Measurements from ENCODE around the gene SBF2.
"Not testable (repeated sequence)": the region's sequence is repeated elsewhere in the genome, so short reads cannot be mapped to it uniquely, and the experiment has no call there.

Gene SBF2

GRCh38 chr11:10117709-10118351, 176.2 kb downstream of the SBF2 start:
- no peak overlapping the region for H3K27ac Mint-ChIP-seq
- no peaks in the 10 kb centered on the region for H3K27me3 Mint-ChIP-seq
- no peak overlapping the region for H3K4me3 Mint-ChIP-seq
- no peaks in the 10 kb centered on the region for H3K9me3 Mint-ChIP-seq (ENCODE audit: low read depth)
- no peaks in the 10 kb centered on the region for H3K4me1 Mint-ChIP-seq (ENCODE audit: low read depth)
- peaks cover 11% of the 10 kb centered on the region for H3K36me3 Mint-ChIP-seq

GRCh38 chr11:10116588-10116987, 177.4 kb downstream of the SBF2 start:
- H3K4me3 Mint-ChIP-seq = no peak overlapping the region

GRCh38 chr11:10114593-10115404, 179.2 kb downstream of the SBF2 start:
- Mint-ChIP-seq H3K27me3 (no peaks in the 10 kb centered on the region), H3K4me1 (ENCODE audit: low read depth) (no peaks in the 10 kb centered on the region), H3K27ac (no peak overlapping the region)

More at GRCh38 chr11:10116588-10116987, 177.4 kb downstream of the SBF2 start:
- H3K27ac Mint-ChIP-seq = no peak overlapping the region
- H3K4me1 Mint-ChIP-seq (ENCODE audit: low read depth) = no peaks in the 10 kb centered on the region
- H3K9me3 Mint-ChIP-seq (ENCODE audit: low read depth) = no peaks in the 10 kb centered on the region
- H3K27me3 Mint-ChIP-seq = no peaks in the 10 kb centered on the region
- H3K36me3 Mint-ChIP-seq = peaks cover 14% of the 10 kb centered on the region

GRCh38 chr11:10113852-10114251, 180.2 kb downstream of the SBF2 start:
- H3K4me1 Mint-ChIP-seq (ENCODE audit: low read depth) = no peaks in the 10 kb centered on the region
- H3K27ac Mint-ChIP-seq = no peak overlapping the region
- peaks cover 16% of the 10 kb centered on the region for H3K36me3 Mint-ChIP-seq
- H3K27me3 Mint-ChIP-seq = no peaks in the 10 kb centered on the region
- no peaks in the 10 kb centered on the region for H3K9me3 Mint-ChIP-seq (ENCODE audit: low read depth)
- no peak overlapping the region for H3K4me3 Mint-ChIP-seq

More at GRCh38 chr11:10114593-10115404, 179.2 kb downstream of the SBF2 start:
- Mint-ChIP-seq H3K9me3 (ENCODE audit: low read depth) (no peaks in the 10 kb centered on the region), H3K4me3 (no peak overlapping the region), H3K36me3 (peaks cover 14% of the 10 kb centered on the region)

- H3K36me3 Mint-ChIP-seq = peaks cover 7% of the 10 kb centered on the region
- H3K27me3 Mint-ChIP-seq = no peaks in the 10 kb centered on the region
- no peak overlapping the region for H3K27ac Mint-ChIP-seq
- no peaks in the 10 kb centered on the region for H3K4me1 Mint-ChIP-seq (ENCODE audit: low read depth)
- no peaks in the 10 kb centered on the region for H3K9me3 Mint-ChIP-seq (ENCODE audit: low read depth)
- H3K4me3 Mint-ChIP-seq = no peak overlapping the region
Measured at GRCh38 chr11:10109806-10110205, 184.2 kb downstream of the SBF2 start.

- H3K27ac Mint-ChIP-seq = no peak overlapping the region
- H3K9me3 Mint-ChIP-seq (ENCODE audit: low read depth) = no peaks in the 10 kb centered on the region
- no peak overlapping the region for H3K4me3 Mint-ChIP-seq
- H3K36me3 Mint-ChIP-seq = peaks cover 7% of the 10 kb centered on the region
- no peaks in the 10 kb centered on the region for H3K4me1 Mint-ChIP-seq (ENCODE audit: low read depth)
- no peaks in the 10 kb centered on the region for H3K27me3 Mint-ChIP-seq
Measured at GRCh38 chr11:10108915-10109680, 184.9 kb downstream of the SBF2 start.

GRCh38 chr11:10107497-10107896, 186.5 kb downstream of the SBF2 start:
- no peak overlapping the region for H3K27ac Mint-ChIP-seq
- no peaks in the 10 kb centered on the region for H3K27me3 Mint-ChIP-seq
- H3K4me1 Mint-ChIP-seq (ENCODE audit: low read depth) = no peaks in the 10 kb centered on the region

GRCh38 chr11:10097615-10098014, 196.4 kb downstream of the SBF2 start:
- Mint-ChIP-seq H3K27me3 (no peaks in the 10 kb centered on the region), H3K36me3 (peaks cover 35% of the 10 kb centered on the region), H3K9me3 (ENCODE audit: low read depth) (peaks cover 22% of the 10 kb centered on the region), H3K4me3 (no peak overlapping the region), H3K4me1 (ENCODE audit: low read depth) (no peaks in the 10 kb centered on the region), H3K27ac (no peak overlapping the region)

More at GRCh38 chr11:10107497-10107896, 186.5 kb downstream of the SBF2 start:
- Mint-ChIP-seq H3K4me3 (no peak overlapping the region), H3K36me3 (peaks cover 7% of the 10 kb centered on the region), H3K9me3 (ENCODE audit: low read depth) (no peaks in the 10 kb centered on the region)

GRCh38 chr11:10096987-10097386, 197.0 kb downstream of the SBF2 start:
- no peak overlapping the region for H3K4me3 Mint-ChIP-seq
- H3K36me3 Mint-ChIP-seq = peaks cover 31% of the 10 kb centered on the region
- no peaks in the 10 kb centered on the region for H3K27me3 Mint-ChIP-seq
- peaks cover 19% of the 10 kb centered on the region for H3K9me3 Mint-ChIP-seq (ENCODE audit: low read depth)
- no peak overlapping the region for H3K27ac Mint-ChIP-seq
- peaks cover 5% of the 10 kb centered on the region for H3K4me1 Mint-ChIP-seq (ENCODE audit: low read depth)

GRCh38 chr11:10095412-10096208, 198.4 kb downstream of the SBF2 start:
- peaks cover 23% of the 10 kb centered on the region for H3K36me3 Mint-ChIP-seq
- H3K27ac Mint-ChIP-seq = no peak overlapping the region
- no peaks in the 10 kb centered on the region for H3K27me3 Mint-ChIP-seq
- H3K4me3 Mint-ChIP-seq = no peak overlapping the region
- peaks cover 11% of the 10 kb centered on the region for H3K4me1 Mint-ChIP-seq (ENCODE audit: low read depth)
- peaks cover 19% of the 10 kb centered on the region for H3K9me3 Mint-ChIP-seq (ENCODE audit: low read depth)

GRCh38 chr11:10092426-10092825, 201.6 kb downstream of the SBF2 start:
- H3K4me3 Mint-ChIP-seq = no peak overlapping the region
- H3K27me3 Mint-ChIP-seq = no peaks in the 10 kb centered on the region
- H3K9me3 Mint-ChIP-seq (ENCODE audit: low read depth) = no peaks in the 10 kb centered on the region
- peaks cover 10% of the 10 kb centered on the region for H3K36me3 Mint-ChIP-seq
- H3K27ac Mint-ChIP-seq = no peak overlapping the region
- H3K4me1 Mint-ChIP-seq (ENCODE audit: low read depth) = peaks cover 11% of the 10 kb centered on the region

GRCh38 chr11:10091314-10092045, 202.5 kb downstream of the SBF2 start:
- H3K27ac Mint-ChIP-seq = no peak overlapping the region
- peaks cover 13% of the 10 kb centered on the region for H3K36me3 Mint-ChIP-seq
- H3K9me3 Mint-ChIP-seq (ENCODE audit: low read depth) = no peaks in the 10 kb centered on the region
- no peak overlapping the region for H3K4me3 Mint-ChIP-seq
- no peaks in the 10 kb centered on the region for H3K27me3 Mint-ChIP-seq
- peaks cover 11% of the 10 kb centered on the region for H3K4me1 Mint-ChIP-seq (ENCODE audit: low read depth)

- peaks cover 11% of the 10 kb centered on the region for H3K4me1 Mint-ChIP-seq (ENCODE audit: low read depth)
- H3K27me3 Mint-ChIP-seq; H3K4me3 Mint-ChIP-seq; H3K27ac Mint-ChIP-seq; H3K9me3 Mint-ChIP-seq (ENCODE audit: low read depth): not testable (repeated sequence)
- peaks cover 19% of the 10 kb centered on the region for H3K36me3 Mint-ChIP-seq
Measured at GRCh38 chr11:10087923-10088225, 206.1 kb downstream of the SBF2 start.
